A549 (cell line): ENCODE measurements around the gene PIAS4. TPM values are rescaled to one million over a fixed set of nuclear protein-coding genes. Genes with fewer than 3 reads are reported as not detected.
A peak's percentile ranks its signal among the peaks of the same experiment; 100 is the strongest.

Source experiments
- ATAC-seq, 2 experiments: fragments of 200-7000 bp in 1 of 2; fragments of >200 bp in 1 of 2; cut with Nextera tagmentation in 1 of 2; cut with Tn5 transposase in 1 of 2; 3 replicates each; pipeline versions ENCODE4 v1.8.0 to v1.9.1; 2018 to 2020; ENCODE audit warnings: mild to moderate bottlenecking in 1 of 2, moderate library complexity in 1 of 2
- CTCF ChIA-PET: fragments of 300-600 bp; sonication (Branson Sonifier 250); formaldehyde crosslinking; extraction: SDS; loops from one replicate; lab custom pipeline; 2021; ENCODE audit warnings: antibody characterized with exemption, inconsistent platforms; lab: Yijun Ruan, JAX
- POLR2A ChIA-PET: fragments of 350-600 bp; formaldehyde crosslinking; extraction: SDS; loops from one replicate; lab custom pipeline; 2021; ENCODE audit warnings: antibody characterized with exemption, inconsistent platforms; lab: Yijun Ruan, JAX
- DNase-seq, 2 experiments: peaks; one replicate each; pipeline versions ENCODE4 v3.0.0 to v3.0.0-alpha.2; 2011 to 2016; ENCODE audit warnings: low read depth in 1 of 2, low spot score in 1 of 2
- FAIRE-seq: peaks from 2 replicates; lab custom pipeline; 2011; peaks lifted over from hg19 to GRCh38; lab: Jason Lieb, UNC
- H3K27ac ChIP-seq, 2 experiments: fragments of >200 bp; sonication (Bioruptor Twin); formaldehyde crosslinking; 3 replicates each; pipeline ENCODE4 v1.5.1; 2016 to 2017
- H3K4me1 ChIP-seq: fragments of >200 bp; sonication (Bioruptor Twin); formaldehyde crosslinking; 3 replicates; pipeline ENCODE4 v1.6.1; 2016
- H3K4me2 ChIP-seq: fragments of >200 bp; sonication (Bioruptor Twin); formaldehyde crosslinking; 3 replicates; pipeline ENCODE4 v1.6.1; 2016
- H3K4me3 ChIP-seq: fragments of >200 bp; sonication (Bioruptor Twin); formaldehyde crosslinking; 3 replicates; pipeline ENCODE4 v1.5.1; 2016
- H3K9me3 ChIP-seq: fragments of >200 bp; sonication (Bioruptor Twin); formaldehyde crosslinking; 3 replicates; pipeline ENCODE4 v1.6.1; 2016
- CBX2 ChIP-seq: fragments of 200-600 bp; sonication (generic); IDR thresholded peaks from 2 replicates; pipeline ENCODE4 v1.6.1; 2016; ENCODE audit warnings: low read depth, mild to moderate bottlenecking, borderline replicate concordance
- CTCF ChIP-seq: fragments of >200 bp; sonication (Bioruptor Twin); formaldehyde crosslinking; IDR thresholded peaks from 3 replicates; pipeline ENCODE4 v1.5.1; 2016
- ELK1 ChIP-seq: fragments of 150-350 bp; IDR thresholded peaks from 2 replicates; pipeline ENCODE4 v1.6.1; 2014; ENCODE audit warnings: low read depth, mild to moderate bottlenecking, low read length
- ESRRA ChIP-seq: fragments of 150-350 bp; IDR thresholded peaks from 2 replicates; pipeline ENCODE4 v1.6.1; 2014; ENCODE audit warnings: mild to moderate bottlenecking, low read length, borderline replicate concordance
- FOXS1 ChIP-seq: fragments of 250-450 bp; sonication (Bioruptor Pico); IDR thresholded peaks from 2 replicates; pipeline ENCODE4 v1.5.0; 2020; ENCODE audit warnings: mild to moderate bottlenecking, moderate library complexity
- GATA3 ChIP-seq: IDR thresholded peaks from 2 replicates; pipeline ENCODE4 v1.6.1; 2012; ENCODE audit warnings: borderline replicate concordance
- HDAC2 ChIP-seq: fragments of 200-600 bp; sonication (generic); IDR thresholded peaks from 2 replicates; pipeline ENCODE4 v1.6.1; 2016
- HEYL ChIP-seq: fragments of 250-450 bp; sonication (Bioruptor Pico); IDR thresholded peaks from 2 replicates; pipeline ENCODE4 v1.8.0; 2021; ENCODE audit warnings: mild to moderate bottlenecking, moderate library complexity
- HOXA7 ChIP-seq: fragments of 250-450 bp; sonication (Bioruptor Pico); IDR thresholded peaks from 2 replicates; pipeline ENCODE4 v1.5.0; 2020; ENCODE audit warnings: mild to moderate bottlenecking, moderate library complexity
- HOXB5 ChIP-seq: fragments of 250-450 bp; sonication (Bioruptor Pico); IDR thresholded peaks from 2 replicates; pipeline ENCODE4 v1.5.0; 2020; ENCODE audit warnings: mild to moderate bottlenecking, moderate library complexity
- MAZ ChIP-seq: fragments of 150-350 bp; IDR thresholded peaks from 2 replicates; pipeline ENCODE4 v1.6.1; 2014; ENCODE audit warnings: antibody characterized with exemption, low read depth, low read length, borderline replicate concordance
- POLR2A ChIP-seq: IDR thresholded peaks from 2 replicates; pipeline ENCODE4 v1.6.1; 2012; ENCODE audit warnings: mild to moderate bottlenecking, low read length
- POLR2AphosphoS2 ChIP-seq: conservative IDR thresholded peaks from 2 replicates; pipeline ENCODE4 v1.6.1; 2012; ENCODE audit warnings: low read length, improper control_type of control experiment, inconsistent platforms
- REST ChIP-seq: fragments of 200-600 bp; sonication (generic); IDR thresholded peaks from 2 replicates; pipeline ENCODE4 v1.6.1; 2016; ENCODE audit warnings: antibody characterized with exemption, mild to moderate bottlenecking, moderate library complexity
- RFX5 ChIP-seq: fragments of 450-650 bp; IDR thresholded peaks from 2 replicates; pipeline ENCODE4 v1.7.1; 2014; ENCODE audit warnings: antibody characterized with exemption, mild to moderate bottlenecking, moderate library complexity
- SMC3 ChIP-seq: fragments of >200 bp; sonication (Bioruptor Twin); formaldehyde crosslinking; IDR thresholded peaks from 3 replicates; pipeline ENCODE4 v1.6.1; 2018; ENCODE audit warnings: inconsistent platforms
- TFCP2L1 ChIP-seq: fragments of 250-450 bp; sonication (Bioruptor Pico); IDR thresholded peaks from 2 replicates; pipeline ENCODE4 v1.5.0; 2021; ENCODE audit warnings: mild to moderate bottlenecking
- TP53 ChIP-seq: fragments of 250-450 bp; sonication (Bioruptor Pico); IDR thresholded peaks from 2 replicates; pipeline ENCODE4 v1.5.0; 2021; ENCODE audit warnings: mild to moderate bottlenecking, moderate library complexity
- ZFP36 ChIP-seq: fragments of 450-650 bp; IDR thresholded peaks from 2 replicates; pipeline ENCODE4 v1.6.1; 2014; ENCODE audit warnings: borderline replicate concordance; ENCODE audit not compliant: partially characterized antibody
- WGBS: methylation state at CpG from one replicate; pipeline ENCODE4 v1.1.6; 2017; ENCODE audit errors: missing lambda C conversion rate; 5-methylcytosine and 5-hydroxymethylcytosine counted together
- polyA plus RNA-seq, 4 experiments: library from polyadenylated mRNA; depleted of rRNA in 3 of 4; stranded (reverse); fragments of >200 nt; fragmentation: RNase III in 1 of 4; extraction: RNeasy Plus Mini Kit Qiagen cat#74134 plus additional on column Dnase treatment in 1 of 4; gene quantifications; 2 replicates in 3 of 4; 3 replicates in 1 of 4; pipeline ENCODE4 v1.2.3, GENCODE V29; 2011 to 2017

PIAS4 gene
- polyA plus RNA-seq, 2 of the 4 experiments (the other 2 are of a cell fraction), result 5.2 to 12.8 TPM

- Histone ChIP-seq H3K27ac (no peak overlapping the region), H3K4me2 (no peak overlapping the region), H3K9me3 (no peaks in the 10 kb centered on the region), H3K4me3 (no peak overlapping the region), H3K4me1 (peaks cover 7% of the 10 kb centered on the region)
- ATAC-seq (no peak), FAIRE-seq (no peak), DNase-seq (no peak)
- TF ChIP-seq TP53 (no peak), HEYL (CRISPR knock-in tag) (no peak), ZFP36 (peak; percentile 84), HDAC2 (peak; percentile 50; the same call in 1 of the 2 replicates)
- CTCF ChIA-PET, result no interaction called here
- POLR2A ChIA-PET, result no interaction called here
- 82% methylated on average over 11 of the region's 12 CpGs for WGBS
Measured at GRCh38 chr19:4069331-4069959, 61.9 kb downstream of the PIAS4 start.

DNA sequence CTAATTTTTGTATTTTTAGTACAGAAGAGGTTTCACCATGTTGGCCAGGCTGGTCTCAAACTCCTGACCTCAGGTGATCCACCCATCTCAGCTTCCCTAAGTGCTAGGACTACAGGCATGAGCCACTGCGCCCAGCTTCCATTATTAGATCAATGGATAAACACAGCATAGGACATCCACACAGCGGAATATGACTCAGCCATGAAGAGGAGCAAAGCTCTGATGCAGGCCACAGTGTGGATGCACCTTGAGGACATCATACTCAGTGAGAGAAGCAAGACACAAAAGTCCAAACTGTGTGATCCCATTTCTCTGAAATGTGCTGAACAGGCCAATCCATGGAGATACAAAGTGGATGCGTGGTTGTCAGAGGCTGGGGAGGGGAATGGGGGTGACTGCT is 64.1 kb downstream of the PIAS4 start:
- WGBS, result 97% methylated on average over 2 of the region's 3 CpGs
- CTCF ChIA-PET, result no interaction called here
- H3K27ac ChIP-seq, result no peak overlapping the region
- H3K4me2 ChIP-seq, result no peak overlapping the region
- H3K9me3 ChIP-seq, result no peaks in the 10 kb centered on the region
- DNase-seq (no peak), FAIRE-seq (no peak), ATAC-seq (no peak)
- TF ChIP-seq SMC3 (no peak), CTCF (no peak), HOXA7 (CRISPR knock-in tag) (no peak), POLR2A (no peak), HEYL (CRISPR knock-in tag) (no peak), FOXS1 (CRISPR knock-in tag) (no peak), GATA3 (no peak), RFX5 (no peak), TFCP2L1 (CRISPR knock-in tag) (no peak)
- peaks cover 7% of the 10 kb centered on the region for H3K4me1 ChIP-seq
- POLR2A ChIA-PET, result no interaction called here
- H3K4me3 ChIP-seq, result no peak overlapping the region

DNA sequence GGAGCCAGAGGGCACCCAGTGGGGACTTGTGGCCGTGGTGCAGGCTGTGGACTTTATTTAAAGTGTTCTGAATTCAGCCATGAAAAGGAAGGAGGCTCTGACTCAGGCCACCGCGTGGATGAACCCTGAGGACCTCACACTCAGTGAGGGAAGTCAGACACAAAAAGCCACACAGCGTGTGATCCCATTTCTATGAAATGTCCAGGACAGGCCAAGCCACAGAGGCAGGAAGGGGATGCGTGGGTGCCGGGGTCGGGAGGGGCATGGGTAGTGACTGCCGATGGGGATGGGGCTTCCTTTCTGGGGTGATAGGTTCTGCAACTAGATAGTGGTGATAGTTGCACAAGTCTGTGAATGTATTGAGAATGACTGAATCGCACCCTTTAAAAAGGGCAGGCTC is 67.8 kb downstream of the PIAS4 start:
- ChIA-PET POLR2A (no interaction called here), CTCF (interaction anchor here (0.6 to 0.7 kb wide), 2 partner anchors 125 to 1263 kb away, joined by 3 read pairs; no protein-coding TSS in a partner anchor)
- DNase-seq (no peak), ATAC-seq (0 out of 6 replicates have a peak, but pooled peaks of 1 of the 2 experiments have one; percentile 54), FAIRE-seq (no peak)
- 74% methylated on average over 9 of the region's 9 CpGs for WGBS
- H3K27ac ChIP-seq, result no peak overlapping the region
- H3K9me3 ChIP-seq, result no peaks in the 10 kb centered on the region
- no peak for TF ChIP-seq HEYL (CRISPR knock-in tag)
- no peak for TF ChIP-seq HOXB5 (CRISPR knock-in tag)
- TF ChIP-seq POLR2AphosphoS2, result no peak
- no peak for TF ChIP-seq ESRRA
- TF ChIP-seq ELK1, result no peak
- no peak for TF ChIP-seq MAZ
- TF ChIP-seq REST, result no peak
- no peak for TF ChIP-seq CBX2
- no peak for TF ChIP-seq CTCF
- H3K4me2 ChIP-seq, result no peak overlapping the region
- no peaks in the 10 kb centered on the region for H3K4me1 ChIP-seq
- no peak overlapping the region for H3K4me3 ChIP-seq
